ENCODE results near the gene AURKB. TPM values are rescaled to one million over a fixed set of nuclear protein-coding genes. Genes with fewer than 3 reads are reported as not detected.

Gene AURKB
- total and polyA plus RNA-seq, 2 donors (not counting 1 experiment from before 2014, with no cell fraction given), result 1.1 to 5.3 TPM

DNA sequence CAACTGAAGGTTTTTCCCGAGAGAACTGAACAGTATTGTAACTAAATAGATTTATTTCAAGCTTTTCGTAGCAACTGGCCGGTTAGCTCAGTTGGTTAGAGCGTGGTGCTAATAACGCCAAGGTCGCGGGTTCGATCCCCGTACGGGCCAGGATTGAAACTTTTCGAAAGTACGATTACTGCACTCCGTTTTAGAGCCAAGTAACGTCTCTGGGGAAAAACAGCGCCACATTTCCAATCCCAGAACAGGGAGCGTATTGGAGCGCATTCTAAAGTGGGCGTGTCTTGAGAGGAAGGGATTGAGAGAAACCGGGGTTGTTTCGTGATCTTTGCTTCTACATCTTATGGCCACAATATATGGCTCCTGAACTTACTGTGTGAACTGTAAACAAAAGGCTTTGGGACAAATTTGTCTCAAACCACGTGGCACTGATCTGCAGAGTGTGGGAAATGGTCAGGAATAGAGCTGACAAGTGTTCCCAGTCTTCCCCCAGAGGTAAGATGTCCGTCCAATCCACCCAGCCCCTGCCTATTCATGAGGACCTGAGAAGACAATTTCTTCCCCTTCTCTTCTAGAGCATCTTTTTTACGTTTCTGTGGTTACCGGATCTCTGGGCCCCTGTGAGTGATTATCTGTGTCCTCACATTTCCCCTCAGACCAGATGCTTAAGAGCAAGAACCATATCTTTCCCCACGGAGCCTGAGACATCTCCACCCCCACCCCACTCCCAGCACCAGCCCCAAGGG, 22.7 kb downstream of the AURKB start:
- Histone ChIP-seq H3K4me2 (replicated peaks; ENCODE audit: low read depth, low read length, poor library complexity, severe bottlenecking) (peak overlapping the region; percentile 92), H3K36me3 (replicated peaks in 1 of 2; ENCODE audit: control extremely low read depth in 1 of 2, control insufficient read depth in 1 of 2, extremely low read depth in 1 of 2, insufficient read depth in 2 of 2, low read length in 1 of 2) (no peaks in the 10 kb centered on the region), H3K4me1 (ENCODE audit: control insufficient read depth in 2 of 2, insufficient read depth in 2 of 2, low read length in 2 of 2) (peaks cover 35 to 51% of the 10 kb centered on the region in 2 donors), H3K79me2 (ENCODE audit: control insufficient read depth, insufficient read depth, low read length) (no peaks in the 10 kb centered on the region), H3K9ac (ENCODE audit: low read length) (peak overlapping the region; percentile 97), H3K27me3 (replicated peaks in 1 of 4; ENCODE audit: control extremely low read depth in 1 of 4, control insufficient read depth in 3 of 4, insufficient read depth in 4 of 4, low read length in 3 of 4) (no peaks in the 10 kb centered on the region), H4K20me1 (ENCODE audit: control insufficient read depth, insufficient read depth, low read length, poor library complexity, severe bottlenecking) (peaks cover 17% of the 10 kb centered on the region), H3K4me3 (ENCODE audit: control extremely low read depth in 1 of 5, extremely low read depth in 1 of 5, insufficient read depth in 1 of 5, low read depth in 2 of 5, low read length in 4 of 5) (peak overlapping the region; percentile 68 to 87 (median 85)), H3K9me3 (ENCODE audit: control extremely low read depth in 1 of 3, control insufficient read depth in 2 of 3, insufficient read depth in 1 of 3, low read length in 2 of 3) (no peaks in the 10 kb centered on the region), H2AFZ (ENCODE audit: insufficient read depth, low read depth, low read length, poor library complexity, severe bottlenecking) (no peak overlapping the region), H3K27ac (ENCODE audit: low read length in 2 of 2) (peak overlapping the region; percentile 70 to 89)
- peak; percentile 25 for ATAC-seq (ENCODE audit: low read depth)
- Mint-ChIP-seq H3K27ac (no peak overlapping the region), H3K4me3 (no peak overlapping the region), H3K9me3 (ENCODE audit: insufficient read depth) (no peaks in the 10 kb centered on the region), H3K4me1 (peaks cover 17% of the 10 kb centered on the region), H3K27me3 (no peaks in the 10 kb centered on the region)
- ChIA-PET POLR2A (interaction anchor here (0.6 to 7.8 kb wide), 10 partner anchors 12 to 107 kb away, joined by 3 to 118 read pairs (median 14); partner anchors contain the start of genes CTC1, PFAS, RANGRF and SLC25A35), CTCF (interaction anchor here (0.7 to 7.6 kb wide), 18 partner anchors 9 to 113 kb away, joined by 3 to 86 read pairs (median 6); partner anchors contain the start of genes CTC1, RANGRF, SLC25A35 and TMEM107)
- WGBS (ENCODE audit: insufficient coverage), result 0% methylated on average over 18 of the region's 25 CpGs
- TF ChIP-seq CTCF (IDR thresholded peaks at IDR 0.05), result no peak
- TF ChIP-seq EZH2 (IDR thresholded peaks at IDR 0.05; ENCODE audit: borderline replicate concordance, insufficient read depth, low read depth, low read length, poor library complexity, severe bottlenecking), result no peak
- DNase-seq, result peak; percentile 95
- intact Hi-C loops (cut with micrococcal nuclease), result loop anchor here (1.0 kb wide), 6 partner anchors 23 to 113 kb away; partner anchors contain the start of gene AURKB

All from B cell (primary cell).